ENCODE measurements around the gene ATG16L2.

- no peak for TF ChIP-seq CTCF (conservative IDR thresholded peaks at IDR 0.05)
- TF ChIP-seq ZFX (IDR thresholded peaks at IDR 0.05), result no peak
Measured at GRCh38 chr11:72850832-72851231, 36.6 kb downstream of the ATG16L2 start.
